ENCODE results near the gene LRRFIP1. TPM values are rescaled to one million over a fixed set of nuclear protein-coding genes. Genes with fewer than 3 reads are reported as not detected.

LRRFIP1 gene
- total and polyA plus RNA-seq, 2 donors (not counting 1 experiment from before 2014, with no cell fraction given): 42.0 to 139 TPM

DNA sequence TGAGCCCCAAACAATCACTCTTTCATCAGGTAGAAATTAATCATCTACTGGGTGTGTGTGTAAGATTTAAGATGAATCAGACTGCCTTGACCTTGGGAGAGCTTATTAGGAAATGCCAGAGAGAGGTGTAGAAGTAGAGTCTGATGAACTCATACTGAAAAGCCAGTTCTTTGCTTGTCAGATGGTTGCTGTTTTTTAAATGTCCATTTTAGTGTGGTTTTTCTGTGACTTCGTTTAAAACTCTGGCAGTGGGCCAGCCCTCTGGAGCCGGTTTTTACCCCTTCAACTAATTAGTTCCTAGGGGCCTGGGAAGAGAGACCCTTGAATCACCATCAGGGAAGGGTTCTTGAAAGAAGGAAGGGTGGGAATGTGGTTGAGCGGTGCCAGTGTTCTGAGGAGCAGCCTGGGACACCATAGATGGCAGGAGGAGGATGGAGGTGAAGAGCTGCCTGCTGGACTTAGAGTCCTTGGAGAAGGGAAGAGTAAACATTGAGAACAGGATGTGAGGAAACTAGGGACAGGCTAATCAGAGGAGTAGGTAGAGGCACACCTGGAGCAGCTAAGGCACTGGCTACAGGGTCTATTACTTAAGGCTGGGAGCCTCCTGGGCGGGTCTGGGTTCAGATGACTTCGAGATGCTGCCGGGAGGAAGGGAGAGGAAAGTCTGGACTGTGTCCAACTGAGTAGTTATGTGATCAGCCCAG lies 66.1 kb downstream of the LRRFIP1 start:
- TF ChIP-seq EZH2 (IDR thresholded peaks at IDR 0.05; ENCODE audit: borderline replicate concordance, insufficient read depth, low read depth, low read length, poor library complexity, severe bottlenecking): no peak
- TF ChIP-seq, protein P1, sequence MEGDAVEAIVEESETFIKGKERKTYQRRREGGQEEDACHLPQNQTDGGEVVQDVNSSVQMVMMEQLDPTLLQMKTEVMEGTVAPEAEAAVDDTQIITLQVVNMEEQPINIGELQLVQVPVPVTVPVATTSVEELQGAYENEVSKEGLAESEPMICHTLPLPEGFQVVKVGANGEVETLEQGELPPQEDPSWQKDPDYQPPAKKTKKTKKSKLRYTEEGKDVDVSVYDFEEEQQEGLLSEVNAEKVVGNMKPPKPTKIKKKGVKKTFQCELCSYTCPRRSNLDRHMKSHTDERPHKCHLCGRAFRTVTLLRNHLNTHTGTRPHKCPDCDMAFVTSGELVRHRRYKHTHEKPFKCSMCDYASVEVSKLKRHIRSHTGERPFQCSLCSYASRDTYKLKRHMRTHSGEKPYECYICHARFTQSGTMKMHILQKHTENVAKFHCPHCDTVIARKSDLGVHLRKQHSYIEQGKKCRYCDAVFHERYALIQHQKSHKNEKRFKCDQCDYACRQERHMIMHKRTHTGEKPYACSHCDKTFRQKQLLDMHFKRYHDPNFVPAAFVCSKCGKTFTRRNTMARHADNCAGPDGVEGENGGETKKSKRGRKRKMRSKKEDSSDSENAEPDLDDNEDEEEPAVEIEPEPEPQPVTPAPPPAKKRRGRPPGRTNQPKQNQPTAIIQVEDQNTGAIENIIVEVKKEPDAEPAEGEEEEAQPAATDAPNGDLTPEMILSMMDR (IDR thresholded peaks at IDR 0.05): no peak
- H4K20me1 ChIP-seq (ENCODE audit: control insufficient read depth, insufficient read depth, low read length, poor library complexity, severe bottlenecking): peaks cover 46% of the 10 kb centered on the region
- Mint-ChIP-seq H3K9me3 (ENCODE audit: insufficient read depth) (no peaks in the 10 kb centered on the region), H3K4me1 (peaks cover 80% of the 10 kb centered on the region), H3K27ac (peak overlapping the region; percentile 87), H3K27me3 (no peaks in the 10 kb centered on the region), H3K4me3 (peak overlapping the region; percentile 90)
- peak overlapping the region; percentile 76 to 92 (median 89) for H3K4me3 ChIP-seq (ENCODE audit: control extremely low read depth in 1 of 5, extremely low read depth in 1 of 5, insufficient read depth in 1 of 5, low read depth in 2 of 5, low read length in 4 of 5)
- POLR2A ChIA-PET: interaction anchor here (0.9 to 9.4 kb wide), 3 partner anchors 9 to 36 kb away, joined by 3 to 154 read pairs (median 4); no protein-coding TSS in a partner anchor
- CTCF ChIA-PET: interaction anchor here (1.2 to 13.2 kb wide), 7 partner anchors 10 to 121 kb away, joined by 4 to 350 read pairs (median 6); no protein-coding TSS in a partner anchor
- H3K4me1 ChIP-seq (ENCODE audit: control insufficient read depth in 2 of 2, insufficient read depth in 2 of 2, low read length in 2 of 2): peaks cover 73 to 79% of the 10 kb centered on the region in 2 donors
- H2AFZ ChIP-seq (ENCODE audit: insufficient read depth, low read depth, low read length, poor library complexity, severe bottlenecking): no peak overlapping the region
- peaks cover 64% of the 10 kb centered on the region for H3K79me2 ChIP-seq (ENCODE audit: control insufficient read depth, insufficient read depth, low read length)
- DNase-seq: no peak
- ATAC-seq (ENCODE audit: low read depth): no peak
- 13% methylated on average over 3 of the region's 6 CpGs for WGBS (ENCODE audit: insufficient coverage)
- peak overlapping the region; percentile 96 for H3K9ac ChIP-seq (ENCODE audit: low read length)
- H3K27ac ChIP-seq (ENCODE audit: low read length in 2 of 2): peak overlapping the region; percentile 85 to 95
- no peaks in the 10 kb centered on the region for H3K9me3 ChIP-seq (ENCODE audit: control extremely low read depth in 1 of 3, control insufficient read depth in 2 of 3, insufficient read depth in 1 of 3, low read length in 2 of 3)
- H3K27me3 ChIP-seq (replicated peaks in 1 of 4; ENCODE audit: control extremely low read depth in 1 of 4, control insufficient read depth in 3 of 4, insufficient read depth in 4 of 4, low read length in 3 of 4): no peaks in the 10 kb centered on the region
- peak overlapping the region; percentile 86 for H3K4me2 ChIP-seq (replicated peaks; ENCODE audit: low read depth, low read length, poor library complexity, severe bottlenecking)
- peaks cover 0 to 4% of the 10 kb centered on the region in 2 experiments for H3K36me3 ChIP-seq (replicated peaks in 1 of 2; ENCODE audit: control extremely low read depth in 1 of 2, control insufficient read depth in 1 of 2, extremely low read depth in 1 of 2, insufficient read depth in 2 of 2, low read length in 1 of 2)
- intact Hi-C loops (cut with micrococcal nuclease): loop anchor here (2.0 to 5.0 kb wide), 3 partner anchors 51 to 274 kb away; partner anchors contain the start of genes LRRFIP1 and UBE2F
